ENCODE results near the gene RSAD2. TPM values are rescaled to one million over a fixed set of nuclear protein-coding genes. Genes with fewer than 3 reads are reported as not detected.

Gene RSAD2
- total and polyA plus RNA-seq, 2 of the 4 experiments (the other 2 are of a cell fraction), result not detected

GRCh38 chr2:6845312-6845711 lies 32.3 kb upstream of the RSAD2 start:
- Histone ChIP-seq H3K36me3 (ENCODE audit: control insufficient read depth, insufficient read depth, low read length) (no peaks in the 10 kb centered on the region), H3K9me1 (ENCODE audit: insufficient read depth, low read length) (no peaks in the 10 kb centered on the region), H3K4me2 (ENCODE audit: low read depth, low read length) (no peak overlapping the region), H4K91ac (ENCODE audit: insufficient read depth, low read depth, low read length) (no peak overlapping the region), H2AK5ac (ENCODE audit: low read depth, low read length) (no peak overlapping the region), H4K20me1 (ENCODE audit: insufficient read depth, low read length) (no peaks in the 10 kb centered on the region), H2AFZ (replicated peaks; ENCODE audit: low read length, poor library complexity) (no peak overlapping the region), H3K4ac (ENCODE audit: low read depth, low read length) (no peak overlapping the region), H3K9me3 (ENCODE audit: control insufficient read depth, insufficient read depth, low read length) (peaks cover 11% of the 10 kb centered on the region), H4K5ac (ENCODE audit: low read depth, low read length) (no peak overlapping the region), H3K56ac (ENCODE audit: extremely low read depth, insufficient read depth, low read length) (no peak overlapping the region), H2BK5ac (ENCODE audit: low read depth, low read length, poor library complexity, severe bottlenecking) (no peak overlapping the region), H3K9ac (ENCODE audit: low read depth, low read length) (no peak overlapping the region), H3K27ac (ENCODE audit: insufficient read depth, low read length) (no peak overlapping the region), H3K14ac (replicated peaks; ENCODE audit: low read depth, low read length) (no peak overlapping the region), H2AK9ac (replicated peaks; ENCODE audit: low read depth, low read length, poor library complexity) (no peak overlapping the region), H2BK20ac (ENCODE audit: low read depth, low read length) (no peak overlapping the region), H2BK120ac (ENCODE audit: low read depth, low read length) (no peak overlapping the region), H3K4me1 (ENCODE audit: control insufficient read depth, insufficient read depth, low read length) (no peaks in the 10 kb centered on the region), H3K79me1 (ENCODE audit: low read depth in 1 of 2, low read length in 2 of 2) (no peaks in the 10 kb centered on the region), H3K27me3 (ENCODE audit: control insufficient read depth, insufficient read depth, low read length) (no peaks in the 10 kb centered on the region), H3K18ac (ENCODE audit: low read depth, low read length) (no peak overlapping the region), H3K23ac (ENCODE audit: low read depth, low read length) (no peak overlapping the region), H2BK15ac (ENCODE audit: low read depth, low read length) (no peak overlapping the region), H4K8ac (ENCODE audit: low read depth in 2 of 2, low read length in 2 of 2) (no peak overlapping the region), H3K4me3 (ENCODE audit: insufficient read depth, low read depth, low read length) (no peak overlapping the region)
- in situ Hi-C loops (cut with MboI; ENCODE audit: low sequenced_read_pairs) (no loop called here), dilution Hi-C loops (cut with HindIII; ENCODE audit: low sequenced_read_pairs, unreplicated experiment) (no loop called here), intact Hi-C loops (cut with micrococcal nuclease) (no loop called here)
- CTCF ChIA-PET, result no interaction called here
- TF ChIP-seq MAZ (IDR thresholded peaks at IDR 0.05; ENCODE audit: borderline replicate concordance, low read depth, low read length) (no peak), MAFK (IDR thresholded peaks at IDR 0.05; ENCODE audit: low read depth, low read length) (no peak), SMC3 (IDR thresholded peaks at IDR 0.05; ENCODE audit: low read depth, low read length) (no peak), MXI1 (IDR thresholded peaks at IDR 0.05; ENCODE audit: borderline replicate concordance, low read depth, low read length) (no peak), FOS (IDR thresholded peaks at IDR 0.05; ENCODE audit: low read depth, low read length) (no peak), RCOR1 (IDR thresholded peaks at IDR 0.05; ENCODE audit: insufficient replicate concordance, low read length) (no peak), RFX5 (IDR thresholded peaks at IDR 0.05; ENCODE audit: low read depth, low read length) (no peak), ELK1 (IDR thresholded peaks at IDR 0.05; ENCODE audit: borderline replicate concordance, low read depth, low read length) (no peak), RAD21 (IDR thresholded peaks at IDR 0.05; ENCODE audit: low read length) (no peak), NFE2L2 (IDR thresholded peaks at IDR 0.05; ENCODE audit: low read depth, low read length) (no peak), CEBPB (IDR thresholded peaks at IDR 0.05; ENCODE audit: low read depth, low read length) (no peak)
- no TSS peak for BruUV-seq (replicated peaks)
- POLR2A ChIA-PET (ENCODE audit: unreplicated experiment), result no interaction called here
- DNase-seq, result no peak
- no peak for ATAC-seq (ENCODE audit: low read depth)
- no CpG with 5 or more reads among the region's 3 CpGs for WGBS, 2 experiments (ENCODE audit: extremely low coverage in 2 of 2, insufficient read length in 1 of 2)

All from IMR-90 (cell line).